HG03196 (cell line): Measurements from ENCODE around the gene ARRDC5.
A peak's percentile ranks its signal among the peaks of the same experiment; 100 is the strongest.
"Not testable (repeated sequence)": the region's sequence is repeated elsewhere in the genome, so short reads cannot be mapped to it uniquely, and the experiment has no call there.

Experiments
- ATAC-seq: cut with Tn5 transposase; IDR thresholded peaks from one replicate; pipeline ENCODE4 v1.9.1; 2021; ENCODE audit not compliant: unreplicated experiment

ARRDC5 gene

GRCh38 chr19:4902796-4903195 lies at the start of gene ARRDC5:
Gene ARRDC5, minus strand, starts transcription at chr19:4902896. Its CDS starts 71 bp downstream, at chr19:4902825.
- ATAC-seq: no peak

DNA sequence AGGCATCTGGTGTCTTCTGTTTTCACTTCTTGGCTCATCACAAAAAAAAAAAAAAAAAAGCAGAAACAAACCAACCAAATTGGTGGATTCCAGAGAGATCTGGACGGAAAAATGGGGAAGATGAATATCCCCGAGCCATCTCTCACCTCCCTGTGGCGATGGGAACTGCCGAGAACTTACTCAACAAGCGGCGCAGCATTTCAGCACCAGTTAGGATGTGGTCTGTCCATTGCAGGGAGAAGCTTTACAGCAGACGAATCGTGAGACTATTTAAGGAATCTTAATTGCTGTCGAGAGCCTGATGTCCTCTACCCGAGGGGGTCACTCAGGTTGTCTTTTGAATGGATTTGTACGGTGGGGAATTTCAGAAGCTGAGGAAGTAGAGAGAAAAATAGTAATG lies 49.0 kb upstream of the ARRDC5 start:
- ATAC-seq: no peak

- not testable (repeated sequence) for ATAC-seq
Observed at GRCh38 chr19:4950650-4951049, 48.0 kb upstream of the ARRDC5 start.

GRCh38 chr19:4941638-4942169 lies 39.0 kb upstream of the ARRDC5 start:
- ATAC-seq: not testable (repeated sequence)

GRCh38 chr19:4939466-4939865 lies 36.8 kb upstream of the ARRDC5 start:
- no peak for ATAC-seq

DNA sequence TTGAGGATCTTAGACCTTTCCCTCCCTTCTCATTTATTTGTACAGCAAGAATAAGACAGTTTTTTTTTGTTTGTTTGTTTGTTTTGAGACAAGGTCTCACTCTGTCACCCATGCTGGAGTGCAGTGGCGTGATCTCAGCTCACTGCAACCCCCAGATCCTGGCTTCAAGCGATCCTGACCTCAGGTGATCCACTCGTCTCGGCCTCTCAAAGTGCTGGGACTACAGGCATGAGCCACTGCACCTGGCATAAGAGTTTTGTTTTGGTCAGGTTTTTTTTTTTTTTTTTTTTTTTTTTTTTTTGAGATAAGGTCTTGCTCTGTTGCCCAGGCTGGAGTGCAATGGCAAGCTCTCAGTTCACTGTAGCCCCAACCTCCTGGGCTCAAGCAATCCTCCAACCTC lies 35.8 kb upstream of the ARRDC5 start:
- ATAC-seq: not testable (repeated sequence)

GRCh38 chr19:4937060-4937459 lies 34.4 kb upstream of the ARRDC5 start:
- ATAC-seq: no peak

GRCh38 chr19:4935444-4935843 lies 32.7 kb upstream of the ARRDC5 start:
- ATAC-seq: no peak

DNA sequence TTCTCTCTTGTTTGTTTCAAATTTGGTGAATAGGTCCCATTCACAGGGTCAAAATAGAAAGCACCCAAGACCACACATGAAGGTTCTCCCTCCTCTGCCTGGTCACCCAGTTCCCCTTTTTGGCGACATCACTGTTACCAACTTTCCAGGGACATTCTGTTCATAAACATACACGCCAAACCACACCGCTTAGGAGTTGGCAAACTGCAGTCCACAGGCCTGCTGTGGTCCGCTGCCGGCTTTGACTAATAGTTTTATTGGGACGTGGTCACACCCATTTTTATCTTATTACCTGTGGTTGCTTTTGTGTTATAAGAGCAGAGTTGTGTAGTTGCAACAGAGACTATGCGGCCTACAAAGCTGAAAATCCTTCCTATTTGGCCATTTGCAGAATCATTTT lies 30.8 kb upstream of the ARRDC5 start:
- no peak for ATAC-seq

DNA sequence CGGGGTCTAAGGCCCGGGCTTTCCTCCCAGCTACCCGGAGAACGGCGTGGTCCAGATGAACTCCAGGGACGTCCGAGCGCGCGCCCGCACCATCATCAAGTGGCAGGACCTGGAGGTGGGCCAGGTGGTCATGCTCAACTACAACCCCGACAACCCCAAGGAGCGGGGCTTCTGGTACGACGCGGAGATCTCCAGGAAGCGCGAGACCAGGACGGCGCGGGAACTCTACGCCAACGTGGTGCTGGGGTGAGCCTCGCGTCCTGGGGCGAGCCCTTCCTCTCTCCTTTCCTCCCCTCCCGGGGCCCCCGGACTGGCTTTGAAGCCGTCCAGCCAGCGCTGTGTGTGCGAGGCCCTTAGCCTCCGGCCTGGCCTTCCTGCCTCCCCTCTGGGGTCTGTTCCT lies 30.0 kb upstream of the ARRDC5 start:
- ATAC-seq: no peak

GRCh38 chr19:4930664-4931063 lies 28.0 kb upstream of the ARRDC5 start:
- no peak for ATAC-seq

- no peak for ATAC-seq
Observed at GRCh38 chr19:4929186-4929585, 26.5 kb upstream of the ARRDC5 start.

DNA sequence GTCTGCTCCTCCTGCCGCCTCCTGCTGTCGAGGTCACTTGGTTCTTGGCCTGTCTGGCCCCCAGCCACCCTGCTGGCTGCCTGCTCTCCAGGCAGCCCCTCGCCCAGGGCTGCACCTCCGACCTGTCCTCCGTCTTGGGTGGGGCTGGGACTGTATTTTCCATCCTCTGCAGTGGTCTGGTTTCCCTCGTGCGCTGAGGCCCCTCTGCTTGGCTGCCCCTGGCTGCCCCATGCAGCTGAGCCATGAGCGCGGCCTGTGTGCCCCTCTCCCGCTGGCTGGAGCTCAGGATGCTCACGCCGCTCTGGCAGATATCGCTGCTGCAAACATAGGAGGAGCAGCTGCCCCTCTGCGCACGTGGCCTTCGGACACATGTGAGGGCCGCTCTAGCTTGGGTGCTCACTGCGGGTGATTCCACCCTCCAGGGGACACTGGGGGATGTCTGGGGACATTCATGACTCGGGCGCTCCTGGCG lies 20.6 kb upstream of the ARRDC5 start:
- no peak for ATAC-seq

GRCh38 chr19:4922530-4923275 lies 20.0 kb upstream of the ARRDC5 start:
- ATAC-seq: no peak

DNA sequence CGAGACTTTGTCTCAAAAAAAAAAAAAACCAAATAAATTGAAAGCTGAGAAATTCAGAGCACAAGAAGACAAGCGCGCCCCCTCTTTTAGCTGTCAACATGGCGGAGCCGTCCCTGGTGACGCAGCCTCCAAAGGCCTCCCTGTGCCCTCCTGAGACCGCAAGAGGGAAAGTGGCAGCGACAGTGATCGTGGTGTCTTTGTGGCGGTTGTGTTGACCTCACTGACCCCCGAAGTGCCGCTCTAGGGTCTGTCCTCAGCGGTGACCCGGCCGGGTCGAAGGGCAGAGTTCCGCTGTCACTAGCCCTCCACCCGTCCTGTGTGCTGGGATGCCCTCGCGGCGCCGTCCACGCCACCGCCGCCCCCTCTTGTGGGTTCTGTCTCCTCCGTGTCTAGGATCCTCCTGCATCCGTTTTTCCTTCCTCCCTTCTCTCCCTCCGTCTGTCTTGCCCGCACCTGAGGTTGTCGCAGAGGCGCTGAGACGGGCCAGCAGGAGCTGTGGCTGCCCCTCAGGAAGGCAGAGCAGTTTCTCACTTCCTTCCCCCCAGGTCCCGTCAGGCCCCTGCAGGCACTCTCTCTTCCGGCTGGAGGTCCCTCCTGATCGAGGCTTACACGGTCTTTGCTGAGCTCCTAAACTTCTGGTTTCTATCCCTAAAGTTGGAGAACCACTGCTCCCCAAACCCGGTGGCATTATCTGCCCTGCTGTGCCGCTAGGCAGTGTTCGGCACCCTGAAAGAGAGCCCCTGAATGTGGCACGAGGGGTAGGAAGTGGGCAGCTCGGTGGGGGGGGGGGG lies 13.8 kb upstream of the ARRDC5 start:
- ATAC-seq: no peak

DNA sequence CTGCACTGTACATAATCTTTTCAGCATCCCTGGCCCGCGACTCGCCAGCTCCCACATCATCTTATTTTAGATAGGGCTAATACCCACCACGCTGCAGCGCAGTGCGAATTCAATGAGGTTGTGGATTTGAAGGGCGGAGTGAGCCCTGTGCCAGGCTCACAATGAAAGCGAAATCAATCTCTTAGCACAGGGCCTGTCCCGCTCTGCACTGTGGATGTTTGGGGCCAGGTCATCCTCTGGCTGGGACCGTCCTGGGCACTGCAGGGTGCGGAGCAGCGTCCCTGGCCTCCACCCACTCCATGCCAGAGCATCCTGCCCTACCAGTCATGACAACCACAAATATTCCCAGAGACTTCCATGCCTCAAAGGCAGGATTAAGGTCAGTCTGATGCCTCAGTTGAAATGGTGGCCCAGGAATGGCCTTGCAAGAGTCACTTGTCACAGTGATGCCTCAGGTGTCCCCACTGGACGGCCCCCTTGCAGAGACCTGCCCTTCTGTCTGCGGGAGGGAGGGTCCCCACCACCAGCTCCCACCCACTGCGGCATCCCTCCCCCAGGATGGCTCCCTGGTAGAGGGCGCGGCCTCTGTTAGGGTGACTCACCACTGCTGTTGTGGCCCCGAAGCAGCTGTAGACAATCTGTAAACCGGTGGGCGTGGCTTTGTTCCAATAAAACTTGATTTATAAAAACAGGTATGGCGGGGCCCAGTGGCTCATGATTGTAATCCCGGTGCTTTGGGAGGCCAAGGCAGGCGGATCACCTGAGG lies 12.2 kb upstream of the ARRDC5 start:
- no peak for ATAC-seq

GRCh38 chr19:4913996-4914735 lies 11.5 kb upstream of the ARRDC5 start:
- no peak for ATAC-seq

- peak; percentile 35 for ATAC-seq
Observed at GRCh38 chr19:4911786-4912672, 9.3 kb upstream of the ARRDC5 start.

DNA sequence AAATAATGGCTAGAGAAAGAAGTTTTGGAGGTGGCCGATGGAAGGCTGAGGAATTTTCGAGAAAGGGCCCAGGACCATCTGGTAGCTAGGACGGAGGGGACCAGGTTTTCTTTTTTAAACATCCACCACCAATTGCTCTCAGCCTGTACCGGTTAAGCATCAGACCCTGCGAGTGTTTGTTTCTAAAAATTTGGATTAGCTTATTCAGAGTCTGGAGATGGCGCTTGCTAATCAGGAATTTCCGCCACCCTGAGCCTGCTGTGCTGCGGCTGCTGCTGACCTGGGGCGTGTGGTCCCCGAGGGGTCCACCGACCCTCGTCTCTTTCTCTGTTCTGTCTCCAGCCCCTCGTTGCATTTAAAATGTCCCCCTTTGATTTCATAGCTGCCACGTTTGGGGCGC lies 8.6 kb upstream of the ARRDC5 start:
- ATAC-seq: no peak
